OCI-LY3 (cell line): ENCODE measurements around the gene MORC2.

ENCODE experiments used
- H2AFZ ChIP-seq: fragments of 200-600, 300-600 bp; shearing (Covaris generic); 2 replicates; pipeline ENCODE4 v1.6.0; 2014; ENCODE audit warnings: antibody characterized with exemption, low read depth, low read length
- H3K27ac ChIP-seq: fragments of 200-600, 300-600 bp; sonication (generic); 2 replicates; pipeline ENCODE4 v1.5.1; 2014; ENCODE audit warnings: mild to moderate bottlenecking, low read length, moderate library complexity, mixed read lengths
- H3K27me3 ChIP-seq: fragments of 200-600, 300-600 bp; sonication (generic); 2 replicates; pipeline ENCODE4 v1.6.1; 2014; ENCODE audit warnings: low read depth, low read length, mixed read lengths
- H3K36me3 ChIP-seq: fragments of 200-600, 300-600 bp; sonication (generic); replicated peaks from 2 replicates; pipeline ENCODE3; 2014; ENCODE audit warnings: low read depth, low read length, mixed read lengths
- H3K4me1 ChIP-seq: fragments of 300-600, 200-600 bp; sonication (generic); 2 replicates; pipeline ENCODE4 v1.6.1; 2014; ENCODE audit warnings: low read length, mixed read lengths
- H3K4me2 ChIP-seq: fragments of 200-600, 300-600 bp; sonication (generic); 2 replicates; pipeline ENCODE4 v1.6.1; 2014; ENCODE audit warnings: low read length, mixed read lengths
- H3K4me3 ChIP-seq: fragments of 300-600, 200-600 bp; sonication (generic); 2 replicates; pipeline ENCODE4 v1.5.1; 2014; ENCODE audit warnings: antibody characterized with exemption, mild to moderate bottlenecking, low read length, moderate library complexity
- H3K79me2 ChIP-seq: fragments of 300-600, 200-600 bp; shearing (Covaris generic); 2 replicates; pipeline ENCODE4 v1.6.1; 2014; ENCODE audit warnings: mild to moderate bottlenecking, low read length, mixed read lengths
- H3K9ac ChIP-seq: fragments of 300-600, 200-600 bp; shearing (Covaris generic); 2 replicates; pipeline ENCODE4 v1.6.0; 2014; ENCODE audit warnings: mild to moderate bottlenecking, low read length, moderate library complexity
- H3K9me3 ChIP-seq: fragments of 200-600, 300-600 bp; shearing (Covaris generic); 2 replicates; pipeline ENCODE4 v1.6.1; 2014; ENCODE audit warnings: low read length, mixed read lengths; ENCODE audit not compliant: insufficient read depth
- H4K20me1 ChIP-seq: fragments of 200-600, 300-600 bp; sonication (generic); 2 replicates; pipeline ENCODE4 v1.6.1; 2016; ENCODE audit warnings: low read length, mixed read lengths; ENCODE audit not compliant: insufficient read depth
- EZH2phosphoT487 ChIP-seq: fragments of 200-600 bp; shearing (Covaris generic); IDR thresholded peaks from 2 replicates; pipeline ENCODE4 v1.6.1; 2018; ENCODE audit warnings: antibody characterized with exemption, mixed run types, low read depth
- TF ChIP-seq, protein P1 (sequence below): fragments of 200-600, 300-600 bp; sonication (generic); IDR thresholded peaks from 2 replicates; pipeline ENCODE4 v1.5.1; 2014; ENCODE audit warnings: antibody characterized with exemption, low read length, low read depth

MORC2 gene

GRCh38 chr22:30903876-30904460, 64.6 kb downstream of the MORC2 start:
- Histone ChIP-seq H3K27me3 (no peaks in the 10 kb centered on the region), H2AFZ (no peak overlapping the region), H3K4me3 (no peak overlapping the region), H3K9me3 (no peaks in the 10 kb centered on the region), H3K4me1 (peaks cover 16% of the 10 kb centered on the region), H3K79me2 (no peaks in the 10 kb centered on the region), H3K4me2 (no peak overlapping the region), H3K36me3 (no peaks in the 10 kb centered on the region), H3K27ac (no peak overlapping the region), H4K20me1 (no peaks in the 10 kb centered on the region), H3K9ac (no peak overlapping the region)
- TF ChIP-seq, protein P1, sequence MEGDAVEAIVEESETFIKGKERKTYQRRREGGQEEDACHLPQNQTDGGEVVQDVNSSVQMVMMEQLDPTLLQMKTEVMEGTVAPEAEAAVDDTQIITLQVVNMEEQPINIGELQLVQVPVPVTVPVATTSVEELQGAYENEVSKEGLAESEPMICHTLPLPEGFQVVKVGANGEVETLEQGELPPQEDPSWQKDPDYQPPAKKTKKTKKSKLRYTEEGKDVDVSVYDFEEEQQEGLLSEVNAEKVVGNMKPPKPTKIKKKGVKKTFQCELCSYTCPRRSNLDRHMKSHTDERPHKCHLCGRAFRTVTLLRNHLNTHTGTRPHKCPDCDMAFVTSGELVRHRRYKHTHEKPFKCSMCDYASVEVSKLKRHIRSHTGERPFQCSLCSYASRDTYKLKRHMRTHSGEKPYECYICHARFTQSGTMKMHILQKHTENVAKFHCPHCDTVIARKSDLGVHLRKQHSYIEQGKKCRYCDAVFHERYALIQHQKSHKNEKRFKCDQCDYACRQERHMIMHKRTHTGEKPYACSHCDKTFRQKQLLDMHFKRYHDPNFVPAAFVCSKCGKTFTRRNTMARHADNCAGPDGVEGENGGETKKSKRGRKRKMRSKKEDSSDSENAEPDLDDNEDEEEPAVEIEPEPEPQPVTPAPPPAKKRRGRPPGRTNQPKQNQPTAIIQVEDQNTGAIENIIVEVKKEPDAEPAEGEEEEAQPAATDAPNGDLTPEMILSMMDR, result no peak
- no peak for TF ChIP-seq EZH2phosphoT487

GRCh38 chr22:30902496-30903357, 65.8 kb downstream of the MORC2 start:
- H3K4me1 ChIP-seq, result peaks cover 16% of the 10 kb centered on the region
- H3K4me3 ChIP-seq, result peak overlapping the region; percentile 54
- no peak overlapping the region for H3K9ac ChIP-seq
- H3K79me2 ChIP-seq, result no peaks in the 10 kb centered on the region
- no peaks in the 10 kb centered on the region for H3K36me3 ChIP-seq
- H3K27me3 ChIP-seq, result no peaks in the 10 kb centered on the region
- H3K27ac ChIP-seq, result peak overlapping the region; percentile 13; the same call in 1 of the 2 replicates
- H3K9me3 ChIP-seq, result no peaks in the 10 kb centered on the region
- H4K20me1 ChIP-seq, result no peaks in the 10 kb centered on the region
- TF ChIP-seq EZH2phosphoT487, result no peak
- TF ChIP-seq, protein P1, result no peak; the same call in 1 of the 2 replicates
- H3K4me2 ChIP-seq, result peak overlapping the region; percentile 72
- H2AFZ ChIP-seq, result no peak overlapping the region

DNA sequence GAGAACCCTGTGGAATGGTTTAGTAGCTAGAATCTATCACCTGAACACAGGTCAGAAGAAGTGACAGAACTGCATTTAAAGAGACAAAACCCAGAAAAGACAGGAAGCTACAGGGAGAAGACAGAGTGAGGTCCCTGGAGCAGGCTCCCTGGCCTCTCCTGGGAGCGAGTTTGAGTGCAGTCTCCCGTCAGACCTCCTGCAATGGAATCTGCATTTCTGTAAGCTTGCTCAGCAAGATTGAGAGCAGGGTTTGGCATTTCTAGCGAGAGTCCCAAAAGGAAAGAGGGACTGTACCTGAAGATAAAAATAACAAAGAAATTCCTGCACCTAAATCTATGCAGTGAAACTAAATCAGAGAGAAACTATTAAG, 74.2 kb downstream of the MORC2 start:
- no peak overlapping the region for H3K27ac ChIP-seq
- H3K4me2 ChIP-seq, result no peak overlapping the region
- no peaks in the 10 kb centered on the region for H3K9me3 ChIP-seq
- H3K79me2 ChIP-seq, result no peaks in the 10 kb centered on the region
- H3K4me1 ChIP-seq, result no peaks in the 10 kb centered on the region
- H3K27me3 ChIP-seq, result no peaks in the 10 kb centered on the region
- no peak overlapping the region for H3K9ac ChIP-seq
- TF ChIP-seq, protein P1, result no peak
- no peak for TF ChIP-seq EZH2phosphoT487
- H3K4me3 ChIP-seq, result no peak overlapping the region
- no peak overlapping the region for H2AFZ ChIP-seq
- H4K20me1 ChIP-seq, result no peaks in the 10 kb centered on the region
- no peaks in the 10 kb centered on the region for H3K36me3 ChIP-seq
